Breast epithelium (tissue), 3 donors: Measurements from ENCODE around the gene WWC2.

Source experiments
- POLR2AphosphoS5 ChIP-seq, 3 donors: sonication (generic); formaldehyde crosslinking; IDR thresholded peaks; one replicate each; pipeline ENCODE4 v1.6.1; 2017; ENCODE audit warnings: antibody characterized with exemption in 3 of 3
- TF ChIP-seq, protein P1 (sequence below), 3 donors: fragments of 450-650 bp; IDR thresholded peaks; one replicate each; pipeline ENCODE4 v1.5.1; 2016 to 2017; ENCODE audit warnings: antibody characterized with exemption in 3 of 3, mild to moderate bottlenecking in 3 of 3, moderate library complexity in 3 of 3

- TF ChIP-seq POLR2AphosphoS5 (IDR thresholded peaks at IDR 0.05), result no peak
- TF ChIP-seq, protein P1, sequence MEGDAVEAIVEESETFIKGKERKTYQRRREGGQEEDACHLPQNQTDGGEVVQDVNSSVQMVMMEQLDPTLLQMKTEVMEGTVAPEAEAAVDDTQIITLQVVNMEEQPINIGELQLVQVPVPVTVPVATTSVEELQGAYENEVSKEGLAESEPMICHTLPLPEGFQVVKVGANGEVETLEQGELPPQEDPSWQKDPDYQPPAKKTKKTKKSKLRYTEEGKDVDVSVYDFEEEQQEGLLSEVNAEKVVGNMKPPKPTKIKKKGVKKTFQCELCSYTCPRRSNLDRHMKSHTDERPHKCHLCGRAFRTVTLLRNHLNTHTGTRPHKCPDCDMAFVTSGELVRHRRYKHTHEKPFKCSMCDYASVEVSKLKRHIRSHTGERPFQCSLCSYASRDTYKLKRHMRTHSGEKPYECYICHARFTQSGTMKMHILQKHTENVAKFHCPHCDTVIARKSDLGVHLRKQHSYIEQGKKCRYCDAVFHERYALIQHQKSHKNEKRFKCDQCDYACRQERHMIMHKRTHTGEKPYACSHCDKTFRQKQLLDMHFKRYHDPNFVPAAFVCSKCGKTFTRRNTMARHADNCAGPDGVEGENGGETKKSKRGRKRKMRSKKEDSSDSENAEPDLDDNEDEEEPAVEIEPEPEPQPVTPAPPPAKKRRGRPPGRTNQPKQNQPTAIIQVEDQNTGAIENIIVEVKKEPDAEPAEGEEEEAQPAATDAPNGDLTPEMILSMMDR (IDR thresholded peaks at IDR 0.05), result no peak
These were observed 82.0 kb downstream of the WWC2 start for GRCh38 chr4:183181081-183181480.
